Activated T-helper 2 cell treated with anti-CD3 and anti-CD28 coated beads, Interferon-gamma antibody, Interleukin-2, Interleukin-4, amounts not matched to agents 10 μg/mL and 5 μg/mL and 100 μg/mL, durations not matched to agents 14 hours and 24 hours and 36 hours (primary cell): Measurements from ENCODE around the gene IFIT1B. TPM values are rescaled to one million over a fixed set of nuclear protein-coding genes. Genes with fewer than 3 reads are reported as not detected.
A peak's percentile ranks its signal among the peaks of the same experiment; 100 is the strongest.
"Not testable (repeated sequence)": the region's sequence is repeated elsewhere in the genome, so short reads cannot be mapped to it uniquely, and the experiment has no call there.

ENCODE experiments used
- DNase-seq: peaks from one replicate; pipeline ENCODE4 v3.0.0; 2021; ENCODE audit warnings: low spot score
- H3K27ac Mint-ChIP-seq: one replicate; pipeline ENCODE4 v1.8.0; 2021; ENCODE audit warnings: mixed read lengths
- H3K27me3 Mint-ChIP-seq: one replicate; pipeline ENCODE4 v1.8.0; 2021; ENCODE audit warnings: low read depth, mixed read lengths
- H3K36me3 Mint-ChIP-seq: one replicate; pipeline ENCODE4 v1.8.0; 2021; ENCODE audit warnings: low read depth, mixed read lengths
- H3K4me1 Mint-ChIP-seq: one replicate; pipeline ENCODE4 v1.8.0; 2021; ENCODE audit warnings: low read depth, mixed read lengths
- H3K4me3 Mint-ChIP-seq: one replicate; pipeline ENCODE4 v1.8.0; 2021; ENCODE audit warnings: low read depth, mild to moderate bottlenecking, moderate library complexity, mixed read lengths
- H3K9me3 Mint-ChIP-seq: one replicate; pipeline ENCODE4 v1.8.0; 2021; ENCODE audit warnings: mixed read lengths
- intact Hi-C: fragments of 100-400 bp; cut with micrococcal nuclease; formaldehyde crosslinking; loops from one replicate; pipeline ENCODE4 v1.15.1; 2023
- total RNA-seq: library from RNA; stranded (reverse); gene quantifications from 2 replicates; pipeline ENCODE4 v1.2.3, GENCODE V29; 2022

The IFIT1B gene
- total RNA-seq, 1 donor from 2014 or later: not detected

- Mint-ChIP-seq H3K4me1 (peaks cover 3% of the 10 kb centered on the region), H3K4me3 (no peak overlapping the region), H3K9me3 (no peaks in the 10 kb centered on the region), H3K27ac (no peak overlapping the region), H3K36me3 (no peaks in the 10 kb centered on the region), H3K27me3 (peaks cover 30% of the 10 kb centered on the region)
- DNase-seq: no peak
- intact Hi-C loops: no loop called here
These were observed 3.7 kb upstream of the IFIT1B start for GRCh38 chr10:89373916-89374711.

- H3K4me3 Mint-ChIP-seq: no peak overlapping the region
These were observed 3.1 kb upstream of the IFIT1B start for GRCh38 chr10:89374713-89375141.

GRCh38 chr10:89379103-89379502 is 1.2 kb downstream of the IFIT1B start:
- no peak overlapping the region for H3K27ac Mint-ChIP-seq
- no peaks in the 10 kb centered on the region for H3K4me1 Mint-ChIP-seq
- H3K9me3 Mint-ChIP-seq: no peaks in the 10 kb centered on the region
- H3K27me3 Mint-ChIP-seq: peaks cover 27% of the 10 kb centered on the region
- no peak overlapping the region for H3K4me3 Mint-ChIP-seq
- intact Hi-C loops: no loop called here
- no peaks in the 10 kb centered on the region for H3K36me3 Mint-ChIP-seq
- DNase-seq: no peak

More at GRCh38 chr10:89374713-89375141, 3.1 kb upstream of the IFIT1B start:
- no peaks in the 10 kb centered on the region for H3K36me3 Mint-ChIP-seq
- H3K27ac Mint-ChIP-seq: no peak overlapping the region
- intact Hi-C loops: no loop called here
- H3K27me3 Mint-ChIP-seq: peaks cover 27% of the 10 kb centered on the region
- H3K4me1 Mint-ChIP-seq: no peaks in the 10 kb centered on the region
- no peak for DNase-seq
- no peaks in the 10 kb centered on the region for H3K9me3 Mint-ChIP-seq

GRCh38 chr10:89382757-89383156 is 4.9 kb downstream of the IFIT1B start:
- no peaks in the 10 kb centered on the region for H3K4me1 Mint-ChIP-seq
- no peaks in the 10 kb centered on the region for H3K36me3 Mint-ChIP-seq
- H3K4me3 Mint-ChIP-seq: no peak overlapping the region
- H3K9me3 Mint-ChIP-seq: no peaks in the 10 kb centered on the region
- DNase-seq: no peak
- H3K27ac Mint-ChIP-seq: no peak overlapping the region
- intact Hi-C loops: no loop called here
- peaks cover 38% of the 10 kb centered on the region for H3K27me3 Mint-ChIP-seq

- H3K27me3 Mint-ChIP-seq: peaks cover 36% of the 10 kb centered on the region
- DNase-seq: no peak
- H3K9me3 Mint-ChIP-seq: no peaks in the 10 kb centered on the region
- H3K36me3 Mint-ChIP-seq: no peaks in the 10 kb centered on the region
- no peaks in the 10 kb centered on the region for H3K4me1 Mint-ChIP-seq
- intact Hi-C loops: no loop called here
- no peak overlapping the region for H3K27ac Mint-ChIP-seq
- no peak overlapping the region for H3K4me3 Mint-ChIP-seq
These were observed 6.9 kb downstream of the IFIT1B start for GRCh38 chr10:89384474-89385340.

GRCh38 chr10:89388806-89389205 is 10.9 kb downstream of the IFIT1B start:
- Mint-ChIP-seq H3K27ac (no peak overlapping the region), H3K4me1 (peaks cover 16% of the 10 kb centered on the region), H3K27me3 (peaks cover 24% of the 10 kb centered on the region), H3K9me3 (no peaks in the 10 kb centered on the region), H3K36me3 (no peaks in the 10 kb centered on the region), H3K4me3 (no peak overlapping the region)
- intact Hi-C loops: no loop called here
- DNase-seq: no peak

GRCh38 chr10:89389254-89389653 is 11.4 kb downstream of the IFIT1B start:
- H3K27ac Mint-ChIP-seq: no peak overlapping the region
- H3K27me3 Mint-ChIP-seq: peaks cover 20% of the 10 kb centered on the region
- intact Hi-C loops: no loop called here
- H3K4me3 Mint-ChIP-seq: no peak overlapping the region
- H3K36me3 Mint-ChIP-seq: no peaks in the 10 kb centered on the region
- H3K4me1 Mint-ChIP-seq: peaks cover 16% of the 10 kb centered on the region
- DNase-seq: no peak
- H3K9me3 Mint-ChIP-seq: no peaks in the 10 kb centered on the region

GRCh38 chr10:89390476-89391225 is 12.8 kb downstream of the IFIT1B start:
- intact Hi-C loops: loop anchor here (5.0 kb wide), 1 partner anchor 88 kb away; the partner anchor contains the start of gene IFIT2
- Mint-ChIP-seq H3K36me3 (no peaks in the 10 kb centered on the region), H3K27ac (no peak overlapping the region), H3K4me1 (peaks cover 16% of the 10 kb centered on the region), H3K4me3 (no peak overlapping the region), H3K9me3 (no peaks in the 10 kb centered on the region), H3K27me3 (peaks cover 12% of the 10 kb centered on the region)
- no peak for DNase-seq

- not testable (repeated sequence) for H3K9me3 Mint-ChIP-seq, H3K27ac Mint-ChIP-seq, DNase-seq, H3K4me3 Mint-ChIP-seq, H3K27me3 Mint-ChIP-seq, H3K36me3 Mint-ChIP-seq
- intact Hi-C loops: loop anchor here (5.0 kb wide), 1 partner anchor 89 kb away; the partner anchor contains the start of gene IFIT2
- peaks cover 16% of the 10 kb centered on the region for H3K4me1 Mint-ChIP-seq
These were observed 13.3 kb downstream of the IFIT1B start for GRCh38 chr10:89391226-89391576.

GRCh38 chr10:89391907-89392756 is 14.3 kb downstream of the IFIT1B start, which contains the start of gene IFIT1:
TSS of gene IFIT1 (plus strand) at chr10:89392623. CDS start at chr10:89392713, 90 bp downstream.
- Mint-ChIP-seq H3K4me1 (peaks cover 16% of the 10 kb centered on the region), H3K36me3 (no peaks in the 10 kb centered on the region), H3K4me3 (peak within 1 kb of the TSS; percentile 80), H3K27me3 (peaks cover 5% of the 10 kb centered on the region), H3K27ac (peak within 1 kb of the TSS; percentile 3), H3K9me3 (no peaks in the 10 kb centered on the region)
- intact Hi-C loops: loop anchor here (1.0 to 5.0 kb wide), 2 partner anchors 60 to 90 kb away; partner anchors contain the start of gene IFIT2
- DNase-seq: peak; percentile 44

GRCh38 chr10:89392974-89393373 is 15.1 kb downstream of the IFIT1B start:
- intact Hi-C loops: loop anchor here (1.0 to 5.0 kb wide), 2 partner anchors 61 to 91 kb away; partner anchors contain the start of gene IFIT2
- peaks cover 5% of the 10 kb centered on the region for H3K27me3 Mint-ChIP-seq
- H3K9me3 Mint-ChIP-seq: no peaks in the 10 kb centered on the region
- H3K4me1 Mint-ChIP-seq: peaks cover 16% of the 10 kb centered on the region
- peak overlapping the region; percentile 80 for H3K4me3 Mint-ChIP-seq
- H3K36me3 Mint-ChIP-seq: no peaks in the 10 kb centered on the region
- no peak for DNase-seq
- H3K27ac Mint-ChIP-seq: no peak overlapping the region
